Prostate gland (tissue), 2 donors: ENCODE results near the gene S100A13.

Experiments used
- CTCF ChIP-seq, 4 experiments: fragments of 200-600 bp in 2 of 4; fragments of 450-650 bp in 2 of 4; sonication (generic) in 2 of 4; IDR thresholded peaks; 1 replicate in 3 of 4; 2 replicates in 1 of 4; pipeline ENCODE4 v1.5.1; 2016 to 2019; ENCODE audit warnings: antibody characterized with exemption in 4 of 4, mild to moderate bottlenecking in 2 of 4, moderate library complexity in 2 of 4
- POLR2A ChIP-seq: fragments of 450-650 bp; IDR thresholded peaks from one replicate; pipeline ENCODE4 v1.6.1; 2016; ENCODE audit warnings: antibody characterized with exemption, mild to moderate bottlenecking
- POLR2AphosphoS5 ChIP-seq: sonication (generic); formaldehyde crosslinking; IDR thresholded peaks from one replicate; pipeline ENCODE4 v1.6.1; 2017; ENCODE audit warnings: antibody characterized with exemption

GRCh38 chr1:153636312-153636711 lies 9.0 kb upstream of the S100A13 start:
- TF ChIP-seq CTCF (IDR thresholded peaks at IDR 0.05) (no peak), POLR2AphosphoS5 (no peak), POLR2A (no peak)
